Measurements from ENCODE around the gene EVA1B. TPM values are rescaled to one million over a fixed set of nuclear protein-coding genes. Genes with fewer than 3 reads are reported as not detected.

The EVA1B gene
- total and polyA plus RNA-seq, 10 of the 15 experiments (the other 5 are each of a cell fraction or from before 2014, with no cell fraction given) = 0.15 to 6.4 (median 3.0) TPM; not detected in 2

DNA sequence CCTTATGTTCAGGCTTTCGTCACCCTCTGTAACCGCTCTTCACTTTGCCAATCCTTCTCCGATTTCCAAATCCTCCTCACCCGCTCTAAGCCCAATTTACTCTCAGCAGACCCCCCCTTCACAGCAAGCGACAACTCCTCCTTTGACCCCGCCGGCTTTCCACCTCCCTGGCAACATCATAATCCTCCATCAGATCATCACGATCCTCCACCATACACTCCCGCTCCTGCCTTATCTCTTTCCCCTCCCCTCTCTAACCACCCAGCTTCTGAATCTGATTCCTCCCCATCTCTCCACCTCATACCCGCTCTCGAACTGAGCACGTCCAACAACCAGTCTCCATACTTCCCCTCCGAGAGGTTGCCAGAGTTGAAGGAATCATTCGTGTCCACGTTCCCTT, 7.5 kb upstream of the EVA1B start (continued):
- TF ChIP-seq, protein P1, sequence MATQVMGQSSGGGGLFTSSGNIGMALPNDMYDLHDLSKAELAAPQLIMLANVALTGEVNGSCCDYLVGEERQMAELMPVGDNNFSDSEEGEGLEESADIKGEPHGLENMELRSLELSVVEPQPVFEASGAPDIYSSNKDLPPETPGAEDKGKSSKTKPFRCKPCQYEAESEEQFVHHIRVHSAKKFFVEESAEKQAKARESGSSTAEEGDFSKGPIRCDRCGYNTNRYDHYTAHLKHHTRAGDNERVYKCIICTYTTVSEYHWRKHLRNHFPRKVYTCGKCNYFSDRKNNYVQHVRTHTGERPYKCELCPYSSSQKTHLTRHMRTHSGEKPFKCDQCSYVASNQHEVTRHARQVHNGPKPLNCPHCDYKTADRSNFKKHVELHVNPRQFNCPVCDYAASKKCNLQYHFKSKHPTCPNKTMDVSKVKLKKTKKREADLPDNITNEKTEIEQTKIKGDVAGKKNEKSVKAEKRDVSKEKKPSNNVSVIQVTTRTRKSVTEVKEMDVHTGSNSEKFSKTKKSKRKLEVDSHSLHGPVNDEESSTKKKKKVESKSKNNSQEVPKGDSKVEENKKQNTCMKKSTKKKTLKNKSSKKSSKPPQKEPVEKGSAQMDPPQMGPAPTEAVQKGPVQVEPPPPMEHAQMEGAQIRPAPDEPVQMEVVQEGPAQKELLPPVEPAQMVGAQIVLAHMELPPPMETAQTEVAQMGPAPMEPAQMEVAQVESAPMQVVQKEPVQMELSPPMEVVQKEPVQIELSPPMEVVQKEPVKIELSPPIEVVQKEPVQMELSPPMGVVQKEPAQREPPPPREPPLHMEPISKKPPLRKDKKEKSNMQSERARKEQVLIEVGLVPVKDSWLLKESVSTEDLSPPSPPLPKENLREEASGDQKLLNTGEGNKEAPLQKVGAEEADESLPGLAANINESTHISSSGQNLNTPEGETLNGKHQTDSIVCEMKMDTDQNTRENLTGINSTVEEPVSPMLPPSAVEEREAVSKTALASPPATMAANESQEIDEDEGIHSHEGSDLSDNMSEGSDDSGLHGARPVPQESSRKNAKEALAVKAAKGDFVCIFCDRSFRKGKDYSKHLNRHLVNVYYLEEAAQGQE (IDR thresholded peaks at IDR 0.05; ENCODE audit: low read depth, low read length) = no peak
- TF ChIP-seq POU2F2 (IDR thresholded peaks at IDR 0.05; ENCODE audit: borderline replicate concordance, low read depth, low read length) = no peak
- TF ChIP-seq TCF3 (IDR thresholded peaks at IDR 0.05; ENCODE audit: borderline replicate concordance, insufficient read depth, low read depth, low read length) = no peak
- TF ChIP-seq BRCA1 (IDR thresholded peaks at IDR 0.05; ENCODE audit: low read depth, low read length) = no peak

DNA sequence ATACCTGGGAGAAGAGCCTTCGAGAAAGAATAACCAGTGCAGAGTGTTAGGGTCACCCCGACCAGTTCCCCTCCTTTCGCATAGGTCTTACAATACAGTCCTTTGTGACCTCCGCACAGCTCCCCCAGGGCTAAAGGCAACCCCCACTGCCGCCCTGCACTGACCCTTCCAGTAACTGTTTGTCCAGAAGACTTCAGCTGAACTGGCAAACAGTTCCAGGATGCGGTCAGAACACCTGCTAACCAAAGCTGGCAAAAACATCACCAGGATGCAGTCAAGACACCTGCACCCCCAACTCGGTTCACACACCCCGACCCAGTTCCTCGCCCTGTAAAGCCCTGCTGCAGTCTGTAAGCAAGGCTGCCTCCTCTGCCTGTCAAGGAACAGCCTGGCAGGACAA, 6.4 kb upstream of the EVA1B start:
- no peaks in the 10 kb centered on the region for H3K79me2 ChIP-seq (ENCODE audit: control insufficient read depth, insufficient read depth, low read length)
- H2AFZ ChIP-seq (ENCODE audit: control insufficient read depth, low read depth, low read length) = no peak overlapping the region
- no TSS peak for BruUV-seq (replicated peaks)
- POLR2A ChIA-PET = no interaction called here
- CTCF ChIA-PET = interaction anchor here (1.4 kb wide), 1 partner anchor 142 kb away, joined by 3 read pairs; no protein-coding TSS in a partner anchor
- no peak overlapping the region for H3K9ac ChIP-seq (ENCODE audit: control insufficient read depth, insufficient read depth, low read length)
- FAIRE-seq (no peak), DNase-seq (ENCODE audit: low read depth, low spot score) (no peak), ATAC-seq (no peak)
- SMC1A ChIA-PET (ENCODE audit: uncharacterized antibody, unreplicated experiment) = no interaction called here
- WGBS (ENCODE audit: insufficient coverage, insufficient replicate concordance, low lambda C conversion rate, missing lambda C conversion rate) = 38% methylated on average over 9 of the region's 9 CpGs
- H3K36me3 ChIP-seq (ENCODE audit: control insufficient read depth in 2 of 2, insufficient read depth in 2 of 2, low read length in 1 of 2) = no peaks in the 10 kb centered on the region
- no peak overlapping the region for H3K4me3 ChIP-seq
- no peak overlapping the region for H3K4me2 ChIP-seq (ENCODE audit: control insufficient read depth, insufficient read depth)
- H3K9me3 ChIP-seq (replicated peaks; ENCODE audit: control insufficient read depth, insufficient read depth, low read length) = no peaks in the 10 kb centered on the region
- H3K27me3 ChIP-seq (replicated peaks in 1 of 2; ENCODE audit: control insufficient read depth in 2 of 2, insufficient read depth in 2 of 2, low read length in 1 of 2) = no peaks in the 10 kb centered on the region
- intact Hi-C loops (cut with micrococcal nuclease; ENCODE audit: unreplicated experiment) = no loop called here
- no peak overlapping the region for H3K27ac ChIP-seq (ENCODE audit: control insufficient read depth, insufficient read depth)
- no peaks in the 10 kb centered on the region for H3K4me1 ChIP-seq (ENCODE audit: control insufficient read depth, insufficient read depth, low read length)
- RAD21 ChIA-PET (ENCODE audit: unreplicated experiment) = no interaction called here
- in situ Hi-C loops (cut with MboI) = no loop called here
- no peaks in the 10 kb centered on the region for H4K20me1 ChIP-seq (ENCODE audit: control insufficient read depth, insufficient read depth)
- TF ChIP-seq ZNF217 (IDR thresholded peaks at IDR 0.05) (no peak), NBN (IDR thresholded peaks at IDR 0.05) (no peak), NR2C1 (IDR thresholded peaks at IDR 0.05) (no peak), RUNX3 (IDR thresholded peaks at IDR 0.05; ENCODE audit: low read length) (no peak), EP300 (IDR thresholded peaks at IDR 0.05; ENCODE audit: borderline replicate concordance in 1 of 2, control insufficient read depth in 1 of 2, low read depth in 2 of 2, low read length in 2 of 2) (no peak), JUNB (IDR thresholded peaks at IDR 0.05) (no peak), KAT2A (conservative IDR thresholded peaks at IDR 0.05; ENCODE audit: control insufficient read depth, low read depth, low read length) (no peak), POLR2AphosphoS2 (IDR thresholded peaks at IDR 0.05; ENCODE audit: low read depth, low read length) (no peak)
- TF ChIP-seq, protein P2, sequence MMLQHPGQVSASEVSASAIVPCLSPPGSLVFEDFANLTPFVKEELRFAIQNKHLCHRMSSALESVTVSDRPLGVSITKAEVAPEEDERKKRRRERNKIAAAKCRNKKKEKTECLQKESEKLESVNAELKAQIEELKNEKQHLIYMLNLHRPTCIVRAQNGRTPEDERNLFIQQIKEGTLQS (IDR thresholded peaks at IDR 0.05; ENCODE audit: borderline replicate concordance, extremely low read depth, low read depth, low read length) = no peak
- TF ChIP-seq, protein P3, sequence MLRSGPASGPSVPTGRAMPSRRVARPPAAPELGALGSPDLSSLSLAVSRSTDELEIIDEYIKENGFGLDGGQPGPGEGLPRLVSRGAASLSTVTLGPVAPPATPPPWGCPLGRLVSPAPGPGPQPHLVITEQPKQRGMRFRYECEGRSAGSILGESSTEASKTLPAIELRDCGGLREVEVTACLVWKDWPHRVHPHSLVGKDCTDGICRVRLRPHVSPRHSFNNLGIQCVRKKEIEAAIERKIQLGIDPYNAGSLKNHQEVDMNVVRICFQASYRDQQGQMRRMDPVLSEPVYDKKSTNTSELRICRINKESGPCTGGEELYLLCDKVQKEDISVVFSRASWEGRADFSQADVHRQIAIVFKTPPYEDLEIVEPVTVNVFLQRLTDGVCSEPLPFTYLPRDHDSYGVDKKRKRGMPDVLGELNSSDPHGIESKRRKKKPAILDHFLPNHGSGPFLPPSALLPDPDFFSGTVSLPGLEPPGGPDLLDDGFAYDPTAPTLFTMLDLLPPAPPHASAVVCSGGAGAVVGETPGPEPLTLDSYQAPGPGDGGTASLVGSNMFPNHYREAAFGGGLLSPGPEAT (IDR thresholded peaks at IDR 0.05; ENCODE audit: low read depth) = no peak
- TF ChIP-seq, protein P4, sequence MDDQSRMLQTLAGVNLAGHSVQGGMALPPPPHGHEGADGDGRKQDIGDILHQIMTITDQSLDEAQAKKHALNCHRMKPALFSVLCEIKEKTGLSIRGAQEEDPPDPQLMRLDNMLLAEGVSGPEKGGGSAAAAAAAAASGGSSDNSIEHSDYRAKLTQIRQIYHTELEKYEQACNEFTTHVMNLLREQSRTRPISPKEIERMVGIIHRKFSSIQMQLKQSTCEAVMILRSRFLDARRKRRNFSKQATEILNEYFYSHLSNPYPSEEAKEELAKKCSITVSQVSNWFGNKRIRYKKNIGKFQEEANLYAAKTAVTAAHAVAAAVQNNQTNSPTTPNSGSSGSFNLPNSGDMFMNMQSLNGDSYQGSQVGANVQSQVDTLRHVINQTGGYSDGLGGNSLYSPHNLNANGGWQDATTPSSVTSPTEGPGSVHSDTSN (IDR thresholded peaks at IDR 0.05; ENCODE audit: insufficient replicate concordance, low read depth, low read length) = no peak

All from GM12878 (cell line).